ENCODE results near the gene THADA. TPM values are rescaled to one million over a fixed set of nuclear protein-coding genes. Genes with fewer than 3 reads are reported as not detected.

THADA gene
- polyA plus RNA-seq, 1 donor (not counting 4 experiments of a cell fraction or from before 2014, with no cell fraction given) = 22.6 TPM

- Histone ChIP-seq H3K9me3 (ENCODE audit: control insufficient read depth, low read depth, low read length) (no peaks in the 10 kb centered on the region), H3K9ac (ENCODE audit: control insufficient read depth, extremely low read depth, insufficient read depth, low read length) (peak overlapping the region; percentile 3), H3K4me2 (ENCODE audit: control insufficient read depth, extremely low read depth, insufficient read depth, low read depth, low read length) (peak overlapping the region; percentile 89), H3K4me1 (ENCODE audit: control insufficient read depth, extremely low read depth, insufficient read depth, low read length) (peaks cover 19% of the 10 kb centered on the region), H4K20me1 (ENCODE audit: control insufficient read depth, extremely low read depth, insufficient read depth, low read length) (peaks cover 16% of the 10 kb centered on the region), H2AFZ (ENCODE audit: control insufficient read depth, low read length) (no peak overlapping the region), H3K27ac (ENCODE audit: control insufficient read depth, insufficient read depth, low read length) (peak overlapping the region; percentile 93), H3K4me3 (ENCODE audit: control insufficient read depth in 2 of 3, extremely low read depth in 1 of 3, insufficient read depth in 2 of 3, low read depth in 1 of 3, low read length in 3 of 3) (no peak overlapping the region), H3K9me1 (ENCODE audit: control insufficient read depth, extremely low read depth, insufficient read depth, low read length) (no peaks in the 10 kb centered on the region), H3K79me2 (ENCODE audit: control insufficient read depth, insufficient read depth, low read length) (peaks cover 39% of the 10 kb centered on the region), H3K36me3 (ENCODE audit: control insufficient read depth in 2 of 2, extremely low read depth in 1 of 2, insufficient read depth in 2 of 2, low read length in 2 of 2) (peaks cover 11 to 17% of the 10 kb centered on the region in 2 experiments), H3K27me3 (ENCODE audit: control insufficient read depth, extremely low read depth, insufficient read depth, low read length) (no peaks in the 10 kb centered on the region)
- dilution Hi-C loops (cut with MboI; ENCODE audit: extremely low pct_ligation_motif_present, low sequenced_read_pairs) = no loop called here
- TF ChIP-seq CTCF (optimal IDR thresholded peaks at IDR 0.05 in 1 of 3, IDR thresholded peaks at IDR 0.05 in 1 of 3, conservative IDR thresholded peaks at IDR 0.05 in 1 of 3; ENCODE audit: extremely low read depth in 1 of 3, insufficient read depth in 2 of 3, low read length in 3 of 3) = no peak
- no peak for TF ChIP-seq EZH2 (IDR thresholded peaks at IDR 0.05; ENCODE audit: low read length)
- no peak for FAIRE-seq
- DNase-seq (ENCODE audit: low read depth, low spot score) = no peak
These were observed 366.8 kb downstream of the THADA start for GRCh38 chr2:43228756-43229659.

- dilution Hi-C loops (cut with MboI; ENCODE audit: extremely low pct_ligation_motif_present, low sequenced_read_pairs) = no loop called here
- FAIRE-seq = no peak
- Histone ChIP-seq H3K36me3 (ENCODE audit: control insufficient read depth in 2 of 2, extremely low read depth in 1 of 2, insufficient read depth in 2 of 2, low read length in 2 of 2) (peaks cover 12 to 22% of the 10 kb centered on the region in 2 experiments), H3K4me1 (ENCODE audit: control insufficient read depth, extremely low read depth, insufficient read depth, low read length) (peaks cover 19% of the 10 kb centered on the region), H3K9ac (ENCODE audit: control insufficient read depth, extremely low read depth, insufficient read depth, low read length) (peak overlapping the region; percentile 94), H4K20me1 (ENCODE audit: control insufficient read depth, extremely low read depth, insufficient read depth, low read length) (peaks cover 16% of the 10 kb centered on the region), H3K9me1 (ENCODE audit: control insufficient read depth, extremely low read depth, insufficient read depth, low read length) (no peaks in the 10 kb centered on the region), H3K4me2 (ENCODE audit: control insufficient read depth, extremely low read depth, insufficient read depth, low read depth, low read length) (peak overlapping the region; percentile 89), H3K9me3 (ENCODE audit: control insufficient read depth, low read depth, low read length) (no peaks in the 10 kb centered on the region), H3K4me3 (ENCODE audit: control insufficient read depth in 2 of 3, extremely low read depth in 1 of 3, insufficient read depth in 2 of 3, low read depth in 1 of 3, low read length in 3 of 3) (peak overlapping the region in 1 of 3 experiments; percentile 82), H3K27ac (ENCODE audit: control insufficient read depth, insufficient read depth, low read length) (peak overlapping the region; percentile 93), H3K27me3 (ENCODE audit: control insufficient read depth, extremely low read depth, insufficient read depth, low read length) (no peaks in the 10 kb centered on the region), H2AFZ (ENCODE audit: control insufficient read depth, low read length) (no peak overlapping the region), H3K79me2 (ENCODE audit: control insufficient read depth, insufficient read depth, low read length) (peaks cover 45% of the 10 kb centered on the region)
- no peak for TF ChIP-seq EZH2 (IDR thresholded peaks at IDR 0.05; ENCODE audit: low read length)
- TF ChIP-seq CTCF (optimal IDR thresholded peaks at IDR 0.05 in 1 of 3, IDR thresholded peaks at IDR 0.05 in 1 of 3, conservative IDR thresholded peaks at IDR 0.05 in 1 of 3; ENCODE audit: extremely low read depth in 1 of 3, insufficient read depth in 2 of 3, low read length in 3 of 3) = no peak
- DNase-seq (ENCODE audit: low read depth, low spot score) = no peak
These were observed 367.5 kb downstream of the THADA start for GRCh38 chr2:43228321-43228751.

All from keratinocyte (primary cell).